DOHH2 (cell line): ENCODE results near the gene HVCN1.

Experiments used
- CTCF ChIP-seq: fragments of 200-600 bp; sonication (generic); IDR thresholded peaks from one replicate; pipeline ENCODE4 v1.5.1; 2014; ENCODE audit warnings: antibody characterized with exemption, mild to moderate bottlenecking, low read depth, low read length; ENCODE audit not compliant: poor library complexity, severe bottlenecking
- EZH2phosphoT487 ChIP-seq: fragments of 200-600 bp; sonication (generic); IDR thresholded peaks from 2 replicates; pipeline ENCODE4 v1.6.1; 2017; ENCODE audit warnings: borderline replicate concordance, mild to moderate bottlenecking, antibody characterized with exemption, low read length, moderate library complexity, mixed read lengths

- no peak for TF ChIP-seq CTCF
- no peak for TF ChIP-seq EZH2phosphoT487
These were observed 37.9 kb upstream of the HVCN1 start for GRCh38 chr12:110726708-110727369.
